Spleen (tissue), 11 donors: ENCODE measurements around the gene DDI2. TPM values are rescaled to one million over a fixed set of nuclear protein-coding genes. Genes with fewer than 3 reads are reported as not detected.

Experiments
- DNase-seq: peaks from one replicate; pipeline ENCODE4 v3.0.0-alpha.2; 2020
- H3K27ac ChIP-seq, 8 donors: fragments of 200-600 bp; sonication (generic) in 7 of 8; 1 replicate in 4 of 8; 2 replicates in 4 of 8; pipeline versions ENCODE4 v1.5.0 to v1.8.0; 2016 to 2021; ENCODE audit warnings: inconsistent platforms in 4 of 8, mild to moderate bottlenecking in 4 of 8, moderate library complexity in 1 of 8
- H3K27me3 ChIP-seq, 7 donors: fragments of 200-600 bp; sonication (generic) in 6 of 7; replicated peaks in 1 of 7; 1 replicate in 4 of 7; 2 replicates in 3 of 7; pipeline versions ENCODE4 v1.5.0 to v1.8.0; 2016 to 2021; ENCODE audit warnings: inconsistent platforms in 3 of 7, mild to moderate bottlenecking in 1 of 7
- H3K36me3 ChIP-seq, 6 donors: fragments of 200-600 bp; sonication (generic) in 5 of 6; 1 replicate in 4 of 6; 2 replicates in 2 of 6; pipeline versions ENCODE4 v1.5.0 to v1.8.0; 2016 to 2021; ENCODE audit warnings: inconsistent platforms in 2 of 6
- H3K4me1 ChIP-seq, 6 donors: fragments of 200-600 bp; sonication (generic) in 5 of 6; 1 replicate in 3 of 6; 2 replicates in 3 of 6; pipeline versions ENCODE4 v1.5.0 to v1.8.0; 2016 to 2021; ENCODE audit warnings: inconsistent platforms in 3 of 6
- H3K4me3 ChIP-seq, 8 donors: fragments of 200-600 bp; sonication (generic) in 7 of 8; 1 replicate in 4 of 8; 2 replicates in 4 of 8; pipeline versions ENCODE4 v1.5.0 to v1.8.0; 2016 to 2021; ENCODE audit warnings: inconsistent platforms in 4 of 8, mild to moderate bottlenecking in 4 of 8, moderate library complexity in 2 of 8
- H3K9me3 ChIP-seq, 8 donors: fragments of 200-600 bp; sonication (generic) in 7 of 8; 1 replicate in 4 of 8; 2 replicates in 4 of 8; pipeline versions ENCODE4 v1.5.0 to v1.8.0; 2016 to 2021; ENCODE audit warnings: inconsistent platforms in 4 of 8
- CTCF ChIP-seq, 11 experiments: fragments of 200-600 bp in 7 of 11; fragments of 450-650 bp in 4 of 11; sonication (generic) in 4 of 11; IDR thresholded peaks in 8 of 11; conservative IDR thresholded peaks in 3 of 11; 1 replicate in 7 of 11; 2 replicates in 4 of 11; pipeline versions ENCODE4 v1.4.0 to v1.8.0; 2016 to 2021; ENCODE audit warnings: antibody characterized with exemption in 11 of 11, inconsistent platforms in 4 of 11, mild to moderate bottlenecking in 1 of 11
- POLR2A ChIP-seq, 3 donors: fragments of 450-650 bp; IDR thresholded peaks; one replicate each; pipeline ENCODE4 v1.5.1; 2017; ENCODE audit warnings: antibody characterized with exemption in 3 of 3, mild to moderate bottlenecking in 1 of 3
- POLR2AphosphoS5 ChIP-seq, 3 donors: sonication (generic); formaldehyde crosslinking; IDR thresholded peaks; one replicate each; pipeline ENCODE4 v1.5.1; 2017; ENCODE audit warnings: antibody characterized with exemption in 3 of 3
- WGBS, 5 donors: extraction: QIAGEN DNeasy Blood & Tissue Kit in 3 of 5; methylation state at CpG; one replicate each; pipeline versions ENCODE4 v1.1.5 to v1.1.7; 2013 to 2018; 5-methylcytosine and 5-hydroxymethylcytosine counted together
- intact Hi-C: fragments of 100-400 bp; cut with DNase I; formaldehyde crosslinking; loops from one replicate; pipeline ENCODE4 v1.15.0; 2023; ENCODE audit warnings: low total_unique reads
- polyA plus RNA-seq, 3 donors: library from polyadenylated mRNA; stranded (reverse); fragments of 200-250 nt; gene quantifications; one replicate each; pipeline ENCODE4 v1.2.1, GENCODE V29; 2013
- total RNA-seq, 7 donors: library from RNA; depleted of rRNA in 3 of 7; stranded (reverse); fragments of >200 nt in 3 of 7; fragmentation: NEBNext Ultra II Directional in 4 of 7; extraction: Animal tissue kit (Norgen Biotek cat#: 25700) in 4 of 7; gene quantifications; one replicate each; pipeline versions ENCODE4 v1.1.0 to v1.2.1, GENCODE V29; 2016 to 2021
- donor health status: healthy with polysubstance abuse.
- donor health status: DM: no; HTN: no; CAD: no; lungs with moderate emphysema.
- donor health status: DM: no; HTN: no; CAD: no.
- donor health status: Bipolar disorder and iron deficiency.
- donor health status: healthy.
- donor health status: DM: no; HTN: no; CAD: no.
- donor health status: DM: yes; HTN: yes; CAD: no.

Gene DDI2
- total and polyA plus RNA-seq, 10 donors: 4.8 to 75.4 (median 45.2) TPM

GRCh38 chr1:15622712-15623373, 5.6 kb downstream of the DDI2 start:
- intact Hi-C loops: loop anchor here (10.0 kb wide), 1 partner anchor 122 kb away; the partner anchor contains the start of gene TMEM82
- Histone ChIP-seq H3K27me3 (no peaks in the 10 kb centered on the region), H3K4me3 (no peak overlapping the region), H3K36me3 (peaks cover 0 to 20% (median 9%) of the 10 kb centered on the region in 6 donors), H3K4me1 (peaks cover 43 to 100% (median 90%) of the 10 kb centered on the region in 6 donors), H3K9me3 (no peaks in the 10 kb centered on the region), H3K27ac (peak overlapping the region in 1 of 8 donors; percentile 23)
- DNase-seq: no peak
- WGBS, 5 donors: 79 to 86% (median 85%) methylated on average over 7 of the region's 7 CpGs
- TF ChIP-seq CTCF (IDR thresholded peaks at IDR 0.05 in 8 of 11, conservative IDR thresholded peaks at IDR 0.05 in 3 of 11) (no peak), POLR2A (IDR thresholded peaks at IDR 0.05) (no peak)

- no peak for DNase-seq
- peaks cover 40 to 100% (median 88%) of the 10 kb centered on the region in 6 donors for H3K4me1 ChIP-seq
- no peak overlapping the region for H3K4me3 ChIP-seq
- no peaks in the 10 kb centered on the region for H3K9me3 ChIP-seq
- no peak overlapping the region for H3K27ac ChIP-seq
- WGBS, 5 donors: 91 to 95% (median 94%) methylated on average over 6 of the region's 6 CpGs
- H3K36me3 ChIP-seq: peaks cover 0 to 25% (median 9%) of the 10 kb centered on the region in 6 donors
- intact Hi-C loops: loop anchor here (10.0 kb wide), 1 partner anchor 121 kb away; the partner anchor contains the start of gene TMEM82
- no peaks in the 10 kb centered on the region for H3K27me3 ChIP-seq
- TF ChIP-seq POLR2A (IDR thresholded peaks at IDR 0.05) (no peak), POLR2AphosphoS5 (IDR thresholded peaks at IDR 0.05) (no peak), CTCF (IDR thresholded peaks at IDR 0.05 in 8 of 11, conservative IDR thresholded peaks at IDR 0.05 in 3 of 11) (no peak)
Measured at GRCh38 chr1:15623435-15623834, 6.2 kb downstream of the DDI2 start.

- no peaks in the 10 kb centered on the region for H3K9me3 ChIP-seq
- H3K36me3 ChIP-seq: peaks cover 0 to 33% (median 9%) of the 10 kb centered on the region in 6 donors
- peaks cover 32 to 99% (median 81%) of the 10 kb centered on the region in 6 donors for H3K4me1 ChIP-seq
- no peak for DNase-seq
- H3K27me3 ChIP-seq: no peaks in the 10 kb centered on the region
- intact Hi-C loops: loop anchor here (10.0 kb wide), 1 partner anchor 121 kb away; the partner anchor contains the start of gene TMEM82
- TF ChIP-seq POLR2AphosphoS5 (IDR thresholded peaks at IDR 0.05): no peak
- no peak for TF ChIP-seq CTCF (IDR thresholded peaks at IDR 0.05 in 8 of 11, conservative IDR thresholded peaks at IDR 0.05 in 3 of 11)
- TF ChIP-seq POLR2A (IDR thresholded peaks at IDR 0.05): no peak
- WGBS, 5 donors: 88 to 94% (median 93%) methylated on average over 3 of the region's 3 CpGs
- no peak overlapping the region for H3K4me3 ChIP-seq
- no peak overlapping the region for H3K27ac ChIP-seq
Measured at GRCh38 chr1:15624133-15624714, 7.0 kb downstream of the DDI2 start.
